Panc1 (cell line): ENCODE results near the gene NDOR1. TPM values are rescaled to one million over a fixed set of nuclear protein-coding genes. Genes with fewer than 3 reads are reported as not detected.
A peak's percentile ranks its signal among the peaks of the same experiment; 100 is the strongest.

ENCODE experiments used
- ATAC-seq: fragments of 200-7000 bp; cut with Tn5 transposase; 2 replicates; pipeline ENCODE4 v1.9.1; 2020; ENCODE audit warnings: mild to moderate bottlenecking, moderate library complexity
- BruUV-seq: library from RNA; stranded (reverse); fragments of 400-500 nt; replicated peaks from 2 replicates; lab custom pipeline; 2021; lab: Mats Ljungman, UMichigan
- CTCF ChIA-PET: fragments of 300-600 bp; sonication (Branson Sonifier 250); formaldehyde crosslinking; loops from one replicate; lab custom pipeline; 2022; ENCODE audit warnings: antibody characterized with exemption; lab: Charles Lee
- POLR2A ChIA-PET: fragments of 300-600 bp; sonication (Branson Sonifier 250); formaldehyde crosslinking; loops from one replicate; lab custom pipeline; 2022; ENCODE audit warnings: antibody characterized with exemption; lab: Charles Lee
- DNase-seq: peaks from one replicate; pipeline ENCODE4 v3.0.0-alpha.2; 2010; ENCODE audit warnings: low read depth, low spot score
- H3K27ac ChIP-seq: 2 replicates; pipeline ENCODE4 v1.5.1; 2011; ENCODE audit warnings: mild to moderate bottlenecking, low read length, inconsistent platforms
- H3K27me3 ChIP-seq: fragments of 200-500 bp; sonication (Bioruptor generic); 2 replicates; pipeline ENCODE4 v1.6.0; 2014; ENCODE audit warnings: low read length, inconsistent platforms; ENCODE audit not compliant: control insufficient read depth, insufficient read depth
- H3K36me3 ChIP-seq: fragments of 200-500 bp; sonication (Bioruptor generic); 2 replicates; pipeline ENCODE4 v1.5.1; 2014; ENCODE audit warnings: inconsistent platforms, mild to moderate bottlenecking, low read length, moderate library complexity; ENCODE audit not compliant: control insufficient read depth, insufficient read depth
- H3K4me1 ChIP-seq: 2 replicates; pipeline ENCODE4 v1.5.1; 2011; ENCODE audit warnings: inconsistent platforms, mild to moderate bottlenecking, low read length, moderate library complexity; ENCODE audit not compliant: control insufficient read depth, insufficient read depth
- H3K4me3 ChIP-seq, 2 experiments: 2 replicates each; pipeline ENCODE4 v1.5.1; 2011 to 2012; ENCODE audit warnings: low read depth in 2 of 2, low read length in 2 of 2, mild to moderate bottlenecking in 2 of 2, inconsistent platforms in 1 of 2, moderate library complexity in 1 of 2
- H3K9me3 ChIP-seq: fragments of 200-500 bp; sonication (Bioruptor generic); 2 replicates; pipeline ENCODE4 v1.5.1; 2014; ENCODE audit warnings: low read depth, mild to moderate bottlenecking, inconsistent platforms, low read length, moderate library complexity; ENCODE audit not compliant: control insufficient read depth, insufficient read depth
- CTCF ChIP-seq: fragments of 450-650 bp; IDR thresholded peaks from 2 replicates; pipeline ENCODE4 v1.5.1; 2017; ENCODE audit warnings: mild to moderate bottlenecking
- POLR2AphosphoS5 ChIP-seq: IDR thresholded peaks from 2 replicates; pipeline ENCODE4 v1.6.1; 2012; ENCODE audit warnings: mild to moderate bottlenecking, low read depth, low read length, moderate library complexity
- SIN3A ChIP-seq: IDR thresholded peaks from 2 replicates; pipeline ENCODE4 v1.6.1; 2012; ENCODE audit warnings: low read depth, mild to moderate bottlenecking, low read length, moderate library complexity, borderline replicate concordance; ENCODE audit not compliant: insufficient read depth
- TCF7L2 ChIP-seq: IDR thresholded peaks from 2 replicates; pipeline ENCODE4 v1.6.1; 2011; ENCODE audit warnings: mild to moderate bottlenecking, low read depth, low read length, inconsistent platforms
- in situ Hi-C: cut with HindIII; loops from 2 replicates; pipeline ENCODE4 v1.10.0; 2016; ENCODE audit warnings: low sequenced_read_pairs, low pct_unique_long_range_greater_than_20kb
- intact Hi-C: fragments of 100-400 bp; cut with micrococcal nuclease; formaldehyde crosslinking; loops from one replicate; pipeline ENCODE4 v1.10.0; 2022; ENCODE audit not compliant: unreplicated experiment
- total RNA-seq: library from RNA; stranded (reverse); gene quantifications from one replicate; pipeline ENCODE4 v1.2.1, GENCODE V29; 2021; ENCODE audit not compliant: unreplicated experiment
- TF ChIP-seq, protein P1 (sequence below), 2 experiments: IDR thresholded peaks; 2 replicates each; pipeline ENCODE4 v1.6.1; 2011 to 2012; ENCODE audit warnings: low read depth in 2 of 2, control low read depth in 1 of 2, low read length in 1 of 2, mild to moderate bottlenecking in 1 of 2, moderate library complexity in 1 of 2; ENCODE audit not compliant: insufficient read depth in 1 of 2

The NDOR1 gene
- total RNA-seq, 1 experiment from 2014 or later, result 15.6 TPM

DNA sequence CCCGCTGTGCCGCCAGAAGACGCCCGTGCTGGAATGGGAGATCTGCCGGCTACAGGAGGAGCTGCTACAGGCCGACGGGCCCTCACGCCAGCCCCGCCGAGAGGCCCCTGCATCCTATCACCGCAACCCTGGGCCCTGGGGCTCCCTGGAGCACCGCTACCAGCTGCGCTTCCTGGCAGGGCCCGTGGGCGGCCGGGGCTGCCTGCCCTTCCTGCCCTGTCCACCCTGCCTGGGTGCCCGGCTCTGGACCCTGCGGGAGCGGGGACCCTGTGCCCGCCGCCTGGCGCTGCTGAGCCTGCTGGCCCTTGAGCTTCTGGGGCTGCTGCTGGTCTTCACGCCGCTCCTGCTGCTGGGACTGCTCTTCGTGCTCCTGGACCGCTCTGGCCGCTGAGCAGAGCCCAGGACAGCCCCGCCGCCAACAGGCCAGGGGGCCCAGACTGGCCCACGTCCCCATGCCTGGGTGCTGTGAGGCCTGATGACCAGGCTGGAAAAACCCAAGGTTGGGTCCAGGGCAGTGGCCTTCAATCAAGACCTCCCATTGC, 12.8 kb downstream of the NDOR1 start:
- H3K27me3 ChIP-seq, result no peaks in the 10 kb centered on the region
- ChIA-PET POLR2A (no interaction called here), CTCF (interaction anchor here (1.5 kb wide), 1 partner anchor 14 kb away, joined by 12 read pairs; no protein-coding TSS in a partner anchor)
- peaks cover 26% of the 10 kb centered on the region for H3K4me1 ChIP-seq
- BruUV-seq, result no TSS peak
- H3K36me3 ChIP-seq, result no peaks in the 10 kb centered on the region
- H3K27ac ChIP-seq, result peak overlapping the region; percentile 86
- H3K4me3 ChIP-seq, result peak overlapping the region; percentile 33 to 48
- TF ChIP-seq SIN3A, result no peak
- TF ChIP-seq TCF7L2, result no peak
- TF ChIP-seq CTCF, result no peak
- TF ChIP-seq, protein P1, sequence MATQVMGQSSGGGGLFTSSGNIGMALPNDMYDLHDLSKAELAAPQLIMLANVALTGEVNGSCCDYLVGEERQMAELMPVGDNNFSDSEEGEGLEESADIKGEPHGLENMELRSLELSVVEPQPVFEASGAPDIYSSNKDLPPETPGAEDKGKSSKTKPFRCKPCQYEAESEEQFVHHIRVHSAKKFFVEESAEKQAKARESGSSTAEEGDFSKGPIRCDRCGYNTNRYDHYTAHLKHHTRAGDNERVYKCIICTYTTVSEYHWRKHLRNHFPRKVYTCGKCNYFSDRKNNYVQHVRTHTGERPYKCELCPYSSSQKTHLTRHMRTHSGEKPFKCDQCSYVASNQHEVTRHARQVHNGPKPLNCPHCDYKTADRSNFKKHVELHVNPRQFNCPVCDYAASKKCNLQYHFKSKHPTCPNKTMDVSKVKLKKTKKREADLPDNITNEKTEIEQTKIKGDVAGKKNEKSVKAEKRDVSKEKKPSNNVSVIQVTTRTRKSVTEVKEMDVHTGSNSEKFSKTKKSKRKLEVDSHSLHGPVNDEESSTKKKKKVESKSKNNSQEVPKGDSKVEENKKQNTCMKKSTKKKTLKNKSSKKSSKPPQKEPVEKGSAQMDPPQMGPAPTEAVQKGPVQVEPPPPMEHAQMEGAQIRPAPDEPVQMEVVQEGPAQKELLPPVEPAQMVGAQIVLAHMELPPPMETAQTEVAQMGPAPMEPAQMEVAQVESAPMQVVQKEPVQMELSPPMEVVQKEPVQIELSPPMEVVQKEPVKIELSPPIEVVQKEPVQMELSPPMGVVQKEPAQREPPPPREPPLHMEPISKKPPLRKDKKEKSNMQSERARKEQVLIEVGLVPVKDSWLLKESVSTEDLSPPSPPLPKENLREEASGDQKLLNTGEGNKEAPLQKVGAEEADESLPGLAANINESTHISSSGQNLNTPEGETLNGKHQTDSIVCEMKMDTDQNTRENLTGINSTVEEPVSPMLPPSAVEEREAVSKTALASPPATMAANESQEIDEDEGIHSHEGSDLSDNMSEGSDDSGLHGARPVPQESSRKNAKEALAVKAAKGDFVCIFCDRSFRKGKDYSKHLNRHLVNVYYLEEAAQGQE (IDR thresholded peaks at IDR 0.05; ENCODE audit: insufficient read depth in 1 of 2, low read depth in 2 of 2, low read length in 1 of 2), result no peak
- TF ChIP-seq POLR2AphosphoS5, result no peak
- H3K9me3 ChIP-seq, result no peaks in the 10 kb centered on the region
- ATAC-seq, result peak; percentile 4
- DNase-seq, result no peak
- in situ Hi-C loops (no loop called here), intact Hi-C loops (no loop called here)

GRCh38 chr9:137218754-137219271, 13.3 kb downstream of the NDOR1 start:
- peak; percentile 42 for ATAC-seq
- H3K27ac ChIP-seq, result peak overlapping the region; percentile 86

More at GRCh38 chr9:137218754-137219271, 13.3 kb downstream of the NDOR1 start:
- peaks cover 2% of the 10 kb centered on the region; the same call in 1 of the 2 replicates for H3K36me3 ChIP-seq
- BruUV-seq, result no TSS peak
- intact Hi-C loops (no loop called here), in situ Hi-C loops (no loop called here)
- TF ChIP-seq CTCF (no peak), POLR2AphosphoS5 (peak; percentile 37; the same call in 1 of the 2 replicates), TCF7L2 (peak; percentile 48; the same call in 1 of the 2 replicates)
- no peak for DNase-seq
- H3K4me1 ChIP-seq, result peaks cover 26% of the 10 kb centered on the region
- ChIA-PET POLR2A (no interaction called here), CTCF (interaction anchor here (1.5 kb wide), 1 partner anchor 15 kb away, joined by 12 read pairs; no protein-coding TSS in a partner anchor)
- no peaks in the 10 kb centered on the region for H3K27me3 ChIP-seq
- peak overlapping the region; percentile 33 to 48; a peak in 2 of 4 replicates for H3K4me3 ChIP-seq
- no peaks in the 10 kb centered on the region for H3K9me3 ChIP-seq
